Mesothelial cell of epicardium (in vitro differentiated cells): ENCODE results near the gene AUTS2. TPM values are rescaled to one million over a fixed set of nuclear protein-coding genes. Genes with fewer than 3 reads are reported as not detected.

Source experiments
- DNase-seq, 2 experiments: peaks; one replicate each; pipeline ENCODE4 v3.0.0; 2021; ENCODE audit warnings: low spot score in 2 of 2; ENCODE audit not compliant: unreplicated experiment in 2 of 2
- H3K27ac Mint-ChIP-seq: 2 replicates; pipeline ENCODE4 v1.8.0; 2021; ENCODE audit warnings: mixed read lengths
- H3K27me3 Mint-ChIP-seq: 2 replicates; pipeline ENCODE4 v1.8.0; 2021; ENCODE audit warnings: low read depth, mixed read lengths
- H3K36me3 Mint-ChIP-seq: 2 replicates; pipeline ENCODE4 v1.8.0; 2021; ENCODE audit warnings: mixed read lengths
- H3K4me1 Mint-ChIP-seq: 2 replicates; pipeline ENCODE4 v1.8.0; 2021; ENCODE audit warnings: mixed read lengths
- H3K4me3 Mint-ChIP-seq: 2 replicates; pipeline ENCODE4 v1.8.0; 2021; ENCODE audit warnings: mild to moderate bottlenecking, moderate library complexity, mixed read lengths
- H3K9me3 Mint-ChIP-seq: 2 replicates; pipeline ENCODE4 v1.8.0; 2021; ENCODE audit warnings: mixed read lengths
- total RNA-seq: library from RNA; stranded (reverse); gene quantifications from 3 replicates; pipeline ENCODE4 v1.2.1, GENCODE V29; 2021
- TF ChIP-seq, protein P1 (sequence below): fragments of 200-600 bp; sonication (generic); IDR thresholded peaks from one replicate; pipeline ENCODE4 v1.5.0; 2021; ENCODE audit warnings: antibody characterized with exemption; ENCODE audit not compliant: unreplicated experiment

Gene AUTS2
- total RNA-seq, 1 donor from 2014 or later: 135 TPM

DNA sequence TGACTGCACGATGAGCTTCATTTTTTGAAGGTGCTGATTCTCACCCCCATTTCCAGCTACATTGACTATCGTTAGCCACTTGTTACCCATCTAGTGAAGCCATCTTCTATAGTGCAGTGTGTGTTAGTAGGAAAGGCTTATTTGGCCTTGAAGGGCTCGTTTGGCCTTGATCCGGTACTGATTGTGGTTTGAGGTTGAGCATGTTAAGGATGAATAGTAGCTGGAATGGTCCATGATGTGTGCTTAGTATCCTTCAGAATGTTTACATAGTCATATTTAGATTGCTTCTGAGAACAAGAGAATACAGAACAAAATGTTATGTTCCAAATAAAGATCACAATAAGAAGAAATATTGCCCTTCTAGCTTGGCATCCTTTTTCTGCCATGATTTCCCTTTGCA, 591.5 kb downstream of the AUTS2 start:
- H3K4me1 Mint-ChIP-seq: no peaks in the 10 kb centered on the region
- TF ChIP-seq, protein P1, sequence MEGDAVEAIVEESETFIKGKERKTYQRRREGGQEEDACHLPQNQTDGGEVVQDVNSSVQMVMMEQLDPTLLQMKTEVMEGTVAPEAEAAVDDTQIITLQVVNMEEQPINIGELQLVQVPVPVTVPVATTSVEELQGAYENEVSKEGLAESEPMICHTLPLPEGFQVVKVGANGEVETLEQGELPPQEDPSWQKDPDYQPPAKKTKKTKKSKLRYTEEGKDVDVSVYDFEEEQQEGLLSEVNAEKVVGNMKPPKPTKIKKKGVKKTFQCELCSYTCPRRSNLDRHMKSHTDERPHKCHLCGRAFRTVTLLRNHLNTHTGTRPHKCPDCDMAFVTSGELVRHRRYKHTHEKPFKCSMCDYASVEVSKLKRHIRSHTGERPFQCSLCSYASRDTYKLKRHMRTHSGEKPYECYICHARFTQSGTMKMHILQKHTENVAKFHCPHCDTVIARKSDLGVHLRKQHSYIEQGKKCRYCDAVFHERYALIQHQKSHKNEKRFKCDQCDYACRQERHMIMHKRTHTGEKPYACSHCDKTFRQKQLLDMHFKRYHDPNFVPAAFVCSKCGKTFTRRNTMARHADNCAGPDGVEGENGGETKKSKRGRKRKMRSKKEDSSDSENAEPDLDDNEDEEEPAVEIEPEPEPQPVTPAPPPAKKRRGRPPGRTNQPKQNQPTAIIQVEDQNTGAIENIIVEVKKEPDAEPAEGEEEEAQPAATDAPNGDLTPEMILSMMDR: no peak
- no peaks in the 10 kb centered on the region for H3K27me3 Mint-ChIP-seq
- H3K36me3 Mint-ChIP-seq: peaks cover 3% of the 10 kb centered on the region
- H3K27ac Mint-ChIP-seq: no peak overlapping the region
- peaks cover 22% of the 10 kb centered on the region for H3K9me3 Mint-ChIP-seq
- DNase-seq: no peak
- H3K4me3 Mint-ChIP-seq: no peak overlapping the region

DNA sequence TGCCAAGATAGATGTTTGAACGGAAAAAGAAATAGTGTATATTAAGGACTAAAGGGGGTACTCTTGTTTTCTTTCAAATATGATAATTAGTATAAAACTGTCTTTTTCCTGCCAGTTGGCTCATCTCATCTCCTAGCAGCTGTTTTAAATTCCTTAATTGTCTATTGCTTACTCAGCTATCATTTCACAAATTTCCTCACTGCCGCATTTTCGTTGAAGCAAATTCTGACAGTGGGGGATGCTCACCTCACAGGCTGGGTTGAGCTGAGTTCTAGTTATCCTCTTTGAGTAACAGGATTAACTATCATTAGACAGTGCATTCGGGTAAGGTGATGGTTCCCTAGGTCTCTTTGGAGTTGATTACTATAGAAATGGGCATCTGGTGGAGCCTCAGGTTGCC, 592.0 kb downstream of the AUTS2 start:
- Mint-ChIP-seq H3K27ac (no peak overlapping the region), H3K27me3 (no peaks in the 10 kb centered on the region)

DNA sequence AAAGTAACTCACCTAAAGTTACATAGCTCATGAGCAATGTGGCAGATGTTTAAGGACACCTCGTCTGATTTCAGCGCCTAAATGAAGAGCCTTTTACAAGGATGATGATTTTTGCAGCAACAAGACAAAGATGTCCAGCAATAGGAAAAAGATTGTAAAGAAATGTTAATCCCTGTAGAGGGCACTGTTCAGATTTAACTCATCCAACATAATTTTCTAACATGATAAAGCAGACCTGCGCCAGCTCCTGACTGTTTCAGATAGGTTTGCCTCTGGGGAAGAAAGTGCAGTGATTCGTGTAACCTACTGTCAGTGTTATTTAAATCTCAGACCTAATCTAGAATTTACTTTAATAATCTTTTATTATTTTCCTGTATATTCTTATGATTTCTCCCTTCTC, 595.2 kb downstream of the AUTS2 start:
- H3K36me3 Mint-ChIP-seq: peaks cover 10% of the 10 kb centered on the region
- peaks cover 18% of the 10 kb centered on the region for H3K9me3 Mint-ChIP-seq
- no peak for DNase-seq
- no peaks in the 10 kb centered on the region for H3K27me3 Mint-ChIP-seq
- no peak overlapping the region for H3K4me3 Mint-ChIP-seq
- TF ChIP-seq, protein P1: no peak
- H3K27ac Mint-ChIP-seq: no peak overlapping the region
- no peaks in the 10 kb centered on the region for H3K4me1 Mint-ChIP-seq

More for the DNA sequence above, 592.0 kb downstream of the AUTS2 start:
- H3K4me3 Mint-ChIP-seq: no peak overlapping the region
- peaks cover 3% of the 10 kb centered on the region for H3K36me3 Mint-ChIP-seq
- no peak for DNase-seq
- TF ChIP-seq, protein P1: no peak
- H3K4me1 Mint-ChIP-seq: no peaks in the 10 kb centered on the region
- peaks cover 22% of the 10 kb centered on the region for H3K9me3 Mint-ChIP-seq

DNA sequence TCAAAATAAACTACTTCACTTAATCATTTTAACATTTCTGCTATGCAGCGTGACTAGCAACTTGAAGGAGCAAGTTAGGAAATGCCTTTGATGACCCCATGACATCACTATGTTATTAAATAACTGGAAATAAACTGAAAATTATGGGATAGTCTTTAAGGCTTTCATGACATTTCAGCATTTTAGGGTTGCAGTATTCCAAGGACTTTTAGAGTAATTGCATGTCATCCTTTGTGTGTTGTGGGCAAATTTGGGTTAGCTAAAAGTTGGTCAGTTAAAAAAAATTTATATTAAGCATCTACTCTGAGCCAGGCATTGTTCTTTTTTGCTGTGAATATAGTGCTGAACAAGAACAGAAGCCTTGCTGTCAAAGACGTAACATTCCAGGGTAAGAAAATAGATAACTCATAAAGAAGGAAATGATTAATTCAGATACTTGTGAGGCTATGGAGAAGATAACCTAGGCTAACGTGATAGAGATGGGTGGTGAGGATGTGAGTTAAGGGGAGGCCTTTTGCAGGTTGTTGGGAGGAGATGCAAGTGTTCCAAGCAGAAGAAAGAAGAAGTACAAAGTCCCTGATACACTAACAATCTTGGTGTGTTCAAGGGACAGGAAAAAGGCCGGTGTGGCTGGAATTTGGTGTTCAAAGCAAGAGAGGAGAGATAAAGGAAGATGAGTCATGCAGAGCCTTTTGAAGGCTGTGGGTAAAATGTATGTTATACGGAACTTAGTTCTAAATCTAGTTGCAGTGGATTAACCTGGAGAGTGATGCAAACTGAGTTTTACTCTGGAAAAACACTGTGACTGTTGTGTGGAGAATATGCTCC, 610.2 kb downstream of the AUTS2 start:
- peaks cover 5% of the 10 kb centered on the region for H3K4me1 Mint-ChIP-seq
- no peaks in the 10 kb centered on the region for H3K9me3 Mint-ChIP-seq
- no peak overlapping the region for H3K27ac Mint-ChIP-seq
- no peaks in the 10 kb centered on the region for H3K27me3 Mint-ChIP-seq
- no peak for DNase-seq
- H3K36me3 Mint-ChIP-seq: no peaks in the 10 kb centered on the region
- no peak overlapping the region for H3K4me3 Mint-ChIP-seq
- TF ChIP-seq, protein P1: no peak

DNA sequence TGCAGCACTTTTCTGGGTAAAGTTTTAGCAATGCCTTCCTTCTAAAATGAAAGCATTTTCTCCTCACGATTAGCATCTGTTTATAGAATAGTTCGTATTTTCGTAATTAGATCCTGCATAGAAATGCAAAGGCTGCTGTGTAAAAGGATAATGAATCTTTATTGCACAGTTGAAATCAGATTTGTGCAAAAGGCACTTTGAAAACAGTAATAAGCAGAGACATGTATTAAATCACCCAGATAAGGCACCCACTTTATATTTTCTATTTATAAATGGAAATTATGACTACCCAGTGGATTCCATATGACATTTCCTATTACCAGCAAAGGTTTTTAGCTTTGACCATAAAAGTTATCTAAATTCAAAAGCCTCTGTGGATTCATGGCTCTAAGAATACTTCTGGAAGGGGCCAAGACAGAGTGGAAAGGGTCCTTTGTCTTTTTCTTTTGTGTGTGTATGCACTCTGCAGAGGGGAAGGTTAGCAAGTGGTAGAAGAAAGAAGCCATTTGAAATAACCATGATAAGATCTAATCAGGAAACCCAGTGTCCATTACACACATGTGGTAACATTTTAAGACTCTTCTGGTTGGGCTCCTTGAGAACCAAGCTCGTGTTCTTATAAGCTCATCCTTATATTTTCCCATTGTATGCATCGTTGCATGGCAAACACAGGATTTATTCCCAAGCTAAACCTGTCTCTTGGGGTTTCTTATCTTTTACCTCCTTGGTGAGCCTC, 612.1 kb downstream of the AUTS2 start:
- Mint-ChIP-seq H3K27me3 (no peaks in the 10 kb centered on the region), H3K4me1 (peaks cover 13% of the 10 kb centered on the region), H3K27ac (no peak overlapping the region), H3K36me3 (no peaks in the 10 kb centered on the region), H3K9me3 (no peaks in the 10 kb centered on the region), H3K4me3 (no peak overlapping the region)
- TF ChIP-seq, protein P1: no peak
- no peak for DNase-seq
